Choroid plexus epithelial cell (primary cell): ENCODE data around the gene OR13J1.

Experiments
- DNase-seq: peaks from one replicate; pipeline ENCODE4 v3.0.0-alpha.2; 2010; ENCODE audit warnings: low read depth
- H3K4me3 ChIP-seq: 2 replicates; pipeline ENCODE4 v1.5.1; 2011; ENCODE audit warnings: low read depth, mild to moderate bottlenecking, control low read depth, low read length, moderate library complexity
- CTCF ChIP-seq: conservative IDR thresholded peaks from 2 replicates; pipeline ENCODE4 v1.5.1; 2011; ENCODE audit warnings: low read depth, mild to moderate bottlenecking, control low read depth, inconsistent platforms, low read length, moderate library complexity

OR13J1 gene

GRCh38 chr9:35912791-35913400 is 42.7 kb upstream of the OR13J1 start:
- no peak for TF ChIP-seq CTCF
- no peak overlapping the region for H3K4me3 ChIP-seq
- no peak for DNase-seq

- H3K4me3 ChIP-seq, result no peak overlapping the region
- TF ChIP-seq CTCF, result no peak
- DNase-seq, result no peak
These were observed 41.5 kb upstream of the OR13J1 start for GRCh38 chr9:35911690-35912089.

GRCh38 chr9:35910613-35911359 is 40.6 kb upstream of the OR13J1 start:
- TF ChIP-seq CTCF, result peak; percentile 79
- no peak overlapping the region for H3K4me3 ChIP-seq
- DNase-seq, result peak; percentile 82

DNA sequence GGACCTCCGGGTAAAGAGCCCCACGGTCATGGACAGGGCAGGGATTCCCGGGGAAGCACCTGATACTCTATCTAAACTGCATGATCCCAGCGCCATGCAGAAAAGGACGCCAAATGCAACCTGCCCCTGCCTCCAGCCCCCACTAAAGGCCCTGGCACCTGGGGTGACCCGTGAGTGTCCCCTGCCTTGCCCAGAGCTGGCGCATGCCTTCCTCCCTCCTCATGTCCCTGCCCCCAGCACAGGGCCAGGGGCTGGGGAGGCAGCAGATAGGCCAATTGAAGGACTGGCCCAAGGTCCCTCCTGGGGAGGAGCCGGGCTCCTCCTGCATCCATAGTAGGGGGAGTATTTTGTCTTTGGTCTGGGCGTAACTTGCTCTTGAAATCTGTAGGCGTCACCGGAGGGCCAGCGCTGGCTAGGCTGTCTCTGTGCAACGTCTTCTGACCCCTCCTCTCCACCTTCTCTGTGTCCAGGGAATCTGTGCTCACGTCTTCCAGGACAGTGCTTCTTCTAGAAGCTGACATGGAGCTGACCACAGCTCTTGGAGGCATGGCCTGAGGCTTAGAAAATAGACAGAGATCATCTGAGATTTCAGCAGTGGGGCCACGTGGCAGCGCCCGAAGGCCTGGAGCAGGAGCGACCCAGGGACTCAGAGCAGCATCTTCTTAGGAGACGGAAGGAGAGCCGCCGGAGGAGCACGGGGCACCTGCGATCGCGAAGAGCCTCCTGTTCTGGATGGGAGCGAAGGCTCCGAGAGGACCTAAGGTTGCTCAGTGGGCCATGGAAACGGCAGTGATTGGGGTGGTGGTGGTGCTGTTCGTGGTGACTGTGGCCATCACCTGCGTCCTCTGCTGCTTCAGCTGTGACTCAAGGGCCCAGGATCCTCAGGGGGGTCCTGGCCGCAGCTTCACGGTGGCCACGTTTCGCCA is 39.7 kb upstream of the OR13J1 start:
- DNase-seq, result no peak
- no peak for TF ChIP-seq CTCF
- no peak overlapping the region for H3K4me3 ChIP-seq

DNA sequence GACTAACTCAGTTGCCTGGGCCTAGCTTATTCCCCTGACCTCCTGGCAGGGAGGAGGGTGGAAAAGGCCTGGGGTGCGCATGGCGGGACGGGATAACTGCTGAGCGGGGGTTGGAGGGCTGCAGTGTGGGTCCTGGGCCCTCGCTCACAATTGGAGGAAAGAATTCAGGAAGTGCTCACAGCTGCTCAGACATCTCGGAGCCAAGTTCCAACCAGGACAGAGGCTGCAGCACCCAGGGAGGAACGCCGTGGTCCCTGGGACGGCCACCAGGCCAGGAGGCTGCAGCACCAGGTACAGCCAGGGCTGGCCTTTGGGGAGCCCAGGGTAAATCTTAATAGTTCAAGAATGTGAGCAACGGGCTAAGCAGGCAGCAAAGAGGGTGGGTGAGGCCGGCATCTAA is 39.1 kb upstream of the OR13J1 start, which contains the start of gene SPAAR:
Gene SPAAR (plus strand): TSS at position 217 of the 400 bp plus-strand sequence. CDS start 974 bp downstream, outside the sequence.
- TF ChIP-seq CTCF, result no peak
- DNase-seq, result no peak
- H3K4me3 ChIP-seq, result no peak within 1 kb of the TSS

DNA sequence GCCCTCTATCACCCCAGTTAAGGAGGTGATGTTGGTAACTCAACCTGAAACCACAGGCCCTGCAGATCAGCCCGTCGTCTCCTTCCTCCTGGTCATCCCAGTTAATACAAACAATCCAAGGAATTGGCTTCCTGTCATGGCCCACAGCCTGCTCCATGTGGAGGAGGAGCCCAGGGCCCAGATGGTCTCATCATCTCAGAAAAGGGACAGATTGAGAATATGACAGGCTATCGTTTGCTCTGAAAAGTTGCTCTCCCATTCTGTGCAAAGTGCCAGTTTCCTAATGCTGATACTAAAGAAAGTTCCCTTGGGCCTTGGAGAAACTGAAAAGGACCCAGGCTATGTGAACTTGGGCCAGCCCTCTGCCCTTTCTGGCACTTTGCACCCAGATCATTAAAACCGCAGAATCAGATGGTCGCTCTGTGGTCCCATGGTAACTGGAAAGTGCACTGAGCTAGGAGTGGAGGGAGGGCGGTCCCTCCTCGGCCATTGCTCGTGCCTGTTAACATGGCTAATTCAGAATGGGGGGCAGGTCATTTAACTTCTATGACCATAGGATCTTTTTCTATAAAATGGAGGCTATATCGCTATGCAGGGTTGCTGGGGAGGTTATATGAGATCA is 38.4 kb upstream of the OR13J1 start:
- peak; percentile 11 for DNase-seq
- H3K4me3 ChIP-seq, result no peak overlapping the region
- no peak for TF ChIP-seq CTCF
